Gastroesophageal sphincter (tissue), 4 donors: ENCODE data around the gene GCK. TPM values are rescaled to one million over a fixed set of nuclear protein-coding genes. Genes with fewer than 3 reads are reported as not detected.

Experiments used
- ATAC-seq: fragments of 150-250 bp; one replicate; pipeline ENCODE4 v1.9.1; 2016; ENCODE audit warnings: mild to moderate bottlenecking, moderate library complexity
- H3K27ac ChIP-seq, 4 donors: fragments of 200-600 bp; sonication (generic) in 3 of 4; 1 replicate in 3 of 4; 2 replicates in 1 of 4; pipeline ENCODE4 v1.5.1; 2016 to 2019
- H3K27me3 ChIP-seq: fragments of 200-600 bp; sonication (generic); one replicate; pipeline ENCODE4 v1.5.1; 2019
- H3K36me3 ChIP-seq, 2 donors: fragments of 200-600 bp; sonication (generic); one replicate each; pipeline ENCODE4 v1.5.1; 2019; ENCODE audit warnings: control low read depth in 1 of 2
- H3K4me1 ChIP-seq, 3 donors: fragments of 200-600 bp; sonication (generic); 1 replicate in 2 of 3; 2 replicates in 1 of 3; pipeline ENCODE4 v1.5.1; 2016 to 2019; ENCODE audit warnings: control low read depth in 2 of 3
- H3K4me3 ChIP-seq, 2 donors: fragments of 200-600 bp; sonication (generic); one replicate each; pipeline ENCODE4 v1.5.1; 2019; ENCODE audit warnings: mild to moderate bottlenecking in 1 of 2, moderate library complexity in 1 of 2
- H3K9me3 ChIP-seq, 3 donors: fragments of 200-600 bp; sonication (generic); one replicate each; pipeline ENCODE4 v1.5.1; 2017 to 2019; ENCODE audit warnings: control low read depth in 2 of 3
- CTCF ChIP-seq, 4 experiments: fragments of 200-600 bp in 2 of 4; fragments of 450-650 bp in 2 of 4; sonication (generic) in 1 of 4; IDR thresholded peaks; one replicate each; pipeline ENCODE4 v1.5.1; 2017 to 2019; ENCODE audit warnings: antibody characterized with exemption in 4 of 4, mild to moderate bottlenecking in 2 of 4, moderate library complexity in 2 of 4
- EP300 ChIP-seq: sonication (generic); formaldehyde crosslinking; IDR thresholded peaks from one replicate; pipeline ENCODE4 v1.6.1; 2017; ENCODE audit warnings: antibody characterized with exemption, mild to moderate bottlenecking
- POLR2A ChIP-seq, 2 donors: fragments of 450-650 bp; IDR thresholded peaks; one replicate each; pipeline ENCODE4 v1.6.1; 2017; ENCODE audit warnings: antibody characterized with exemption in 2 of 2, mild to moderate bottlenecking in 2 of 2, moderate library complexity in 1 of 2
- POLR2AphosphoS5 ChIP-seq: sonication (generic); formaldehyde crosslinking; IDR thresholded peaks from one replicate; pipeline ENCODE4 v1.6.1; 2017; ENCODE audit warnings: antibody characterized with exemption
- WGBS, 2 donors: methylation state at CpG; one replicate each; pipeline ENCODE4 v1.1.5; 2018; ENCODE audit warnings: low coverage in 1 of 2; 5-methylcytosine and 5-hydroxymethylcytosine counted together
- total RNA-seq, 4 donors: library from RNA; depleted of rRNA; stranded (reverse); fragments of >200 nt; gene quantifications; one replicate each; pipeline ENCODE4 v1.1.0, GENCODE V29; 2016

The GCK gene
- total RNA-seq, 4 donors from 2014 or later = 0.31 to 4.2 (median 0.54) TPM; not detected in 1

- WGBS, 2 donors = no CpG with 5 or more reads among the region's 18 CpGs
- TF ChIP-seq POLR2A (IDR thresholded peaks at IDR 0.05) (no peak), EP300 (no peak)
- Histone ChIP-seq H3K9me3 (no peaks in the 10 kb centered on the region), H3K4me3 (no peak overlapping the region), H3K27ac (peak overlapping the region in 3 of 4 donors; percentile 91 to 93 (median 92)), H3K36me3 (peaks cover 0 to 59% of the 10 kb centered on the region in 2 donors), H3K4me1 (peaks cover 0 to 96% (median 16%) of the 10 kb centered on the region in 3 donors), H3K27me3 (no peaks in the 10 kb centered on the region)
- no peak for ATAC-seq
Measured at GRCh38 chr7:44107116-44107960, 81.9 kb downstream of the GCK start.

DNA sequence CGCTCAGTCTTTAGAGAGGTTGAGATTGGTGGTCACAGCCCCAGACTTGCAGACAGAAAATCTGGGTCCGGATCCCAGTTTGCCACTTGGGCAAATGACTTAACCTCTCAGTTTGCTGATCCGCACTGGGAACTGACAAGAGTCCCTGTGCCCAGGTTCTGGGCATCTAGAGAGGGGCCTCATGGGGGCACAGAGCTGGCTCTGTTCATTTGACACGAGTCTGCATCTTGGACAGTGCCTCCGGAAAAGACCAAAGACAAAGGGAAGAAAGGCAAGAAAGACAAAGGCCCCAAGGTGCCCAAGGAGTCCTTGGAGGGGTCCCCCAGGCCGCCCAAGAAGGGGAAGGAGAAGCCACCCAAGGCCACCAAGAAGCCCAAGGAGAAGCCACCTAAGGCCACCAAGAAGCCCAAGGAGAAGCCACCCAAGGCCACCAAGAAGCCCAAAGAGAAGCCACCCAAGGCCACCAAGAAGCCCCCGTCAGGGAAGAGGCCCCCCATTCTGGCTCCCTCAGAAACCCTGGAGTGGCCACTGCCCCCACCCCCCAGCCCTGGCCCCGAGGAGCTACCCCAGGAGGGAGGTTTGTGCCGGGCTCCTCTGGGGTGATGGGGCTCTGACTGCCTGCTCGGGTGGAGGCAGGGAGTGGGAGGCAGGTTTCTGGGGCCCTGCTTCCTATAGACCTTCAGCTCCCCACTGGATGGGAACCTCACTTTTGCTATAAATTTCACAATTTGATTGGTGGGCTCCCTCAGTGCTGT is 82.8 kb downstream of the GCK start:
- H3K9me3 ChIP-seq = no peaks in the 10 kb centered on the region
- peaks cover 0 to 96% (median 16%) of the 10 kb centered on the region in 3 donors for H3K4me1 ChIP-seq
- H3K4me3 ChIP-seq = peak overlapping the region in 1 of 2 donors; percentile 68
- 81 to 100% methylated on average over 1 to 3 of the region's 10 CpGs for WGBS, 2 donors
- H3K27ac ChIP-seq = peak overlapping the region in 3 of 4 donors; percentile 91 to 93 (median 92)
- peaks cover 0 to 50% of the 10 kb centered on the region in 2 donors for H3K36me3 ChIP-seq
- no peak for ATAC-seq
- no peaks in the 10 kb centered on the region for H3K27me3 ChIP-seq
- TF ChIP-seq CTCF (IDR thresholded peaks at IDR 0.05) (no peak), EP300 (no peak), POLR2AphosphoS5 (no peak), POLR2A (IDR thresholded peaks at IDR 0.05) (no peak)

GRCh38 chr7:44105832-44106231 is 83.4 kb downstream of the GCK start:
- no peaks in the 10 kb centered on the region for H3K27me3 ChIP-seq
- no peaks in the 10 kb centered on the region for H3K9me3 ChIP-seq
- peak overlapping the region; percentile 76 to 93 (median 92) for H3K27ac ChIP-seq
- TF ChIP-seq EP300 = no peak
- no peak for TF ChIP-seq POLR2AphosphoS5
- no peak for TF ChIP-seq CTCF (IDR thresholded peaks at IDR 0.05)
- no peak for TF ChIP-seq POLR2A (IDR thresholded peaks at IDR 0.05)
- peaks cover 0 to 44% of the 10 kb centered on the region in 2 donors for H3K36me3 ChIP-seq
- peak overlapping the region in 1 of 2 donors; percentile 68 for H3K4me3 ChIP-seq
- ATAC-seq = no peak
- no CpG with 5 or more reads among the region's 2 CpGs for WGBS, 2 donors
- H3K4me1 ChIP-seq = peaks cover 0 to 97% (median 16%) of the 10 kb centered on the region in 3 donors

- H3K4me1 ChIP-seq = peaks cover 0 to 97% (median 22%) of the 10 kb centered on the region in 3 donors
Measured at GRCh38 chr7:44104860-44105771, 84.1 kb downstream of the GCK start.

More at GRCh38 chr7:44104860-44105771, 84.1 kb downstream of the GCK start:
- peaks cover 0 to 37% of the 10 kb centered on the region in 2 donors for H3K36me3 ChIP-seq
- 24 to 32% methylated on average over 2 to 8 of the region's 28 CpGs for WGBS, 2 donors
- TF ChIP-seq EP300 = no peak
- TF ChIP-seq POLR2AphosphoS5 = peak; percentile 81
- peak in 1 of 4 experiments; percentile 37 for TF ChIP-seq CTCF (IDR thresholded peaks at IDR 0.05)
- no peak for TF ChIP-seq POLR2A (IDR thresholded peaks at IDR 0.05)
- H3K27me3 ChIP-seq = no peaks in the 10 kb centered on the region
- H3K27ac ChIP-seq = peak overlapping the region; percentile 76 to 93 (median 92)
- ATAC-seq = peak; percentile 64
- H3K9me3 ChIP-seq = no peaks in the 10 kb centered on the region
- H3K4me3 ChIP-seq = peak overlapping the region; percentile 37 to 68
